ENCODE data around the gene APLF.

DNA sequence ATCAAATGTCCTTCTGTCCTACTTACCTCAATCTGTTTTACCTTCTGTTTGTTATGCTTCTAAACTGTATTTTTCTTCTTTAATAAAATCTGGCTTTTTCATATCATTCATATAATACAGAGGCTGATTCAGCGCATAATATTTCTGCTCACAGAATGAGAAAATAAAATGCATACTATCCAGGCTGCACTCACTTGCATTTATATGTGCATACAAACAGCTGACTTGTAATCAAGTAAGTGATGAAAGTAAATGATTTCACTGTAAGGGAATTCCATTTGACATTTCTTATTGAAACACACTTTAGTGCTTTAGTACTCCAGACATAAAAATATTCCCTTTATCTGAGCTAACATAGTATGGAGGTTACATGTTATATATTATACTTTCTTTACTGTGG lies 100.7 kb downstream of the APLF start:
- TF ChIP-seq, protein P1, sequence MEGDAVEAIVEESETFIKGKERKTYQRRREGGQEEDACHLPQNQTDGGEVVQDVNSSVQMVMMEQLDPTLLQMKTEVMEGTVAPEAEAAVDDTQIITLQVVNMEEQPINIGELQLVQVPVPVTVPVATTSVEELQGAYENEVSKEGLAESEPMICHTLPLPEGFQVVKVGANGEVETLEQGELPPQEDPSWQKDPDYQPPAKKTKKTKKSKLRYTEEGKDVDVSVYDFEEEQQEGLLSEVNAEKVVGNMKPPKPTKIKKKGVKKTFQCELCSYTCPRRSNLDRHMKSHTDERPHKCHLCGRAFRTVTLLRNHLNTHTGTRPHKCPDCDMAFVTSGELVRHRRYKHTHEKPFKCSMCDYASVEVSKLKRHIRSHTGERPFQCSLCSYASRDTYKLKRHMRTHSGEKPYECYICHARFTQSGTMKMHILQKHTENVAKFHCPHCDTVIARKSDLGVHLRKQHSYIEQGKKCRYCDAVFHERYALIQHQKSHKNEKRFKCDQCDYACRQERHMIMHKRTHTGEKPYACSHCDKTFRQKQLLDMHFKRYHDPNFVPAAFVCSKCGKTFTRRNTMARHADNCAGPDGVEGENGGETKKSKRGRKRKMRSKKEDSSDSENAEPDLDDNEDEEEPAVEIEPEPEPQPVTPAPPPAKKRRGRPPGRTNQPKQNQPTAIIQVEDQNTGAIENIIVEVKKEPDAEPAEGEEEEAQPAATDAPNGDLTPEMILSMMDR (IDR thresholded peaks at IDR 0.05), result no peak
- no peak for TF ChIP-seq POLR2A (IDR thresholded peaks at IDR 0.05)
